Daoy (cell line): Measurements from ENCODE around the gene TFRC. TPM values are rescaled to one million over a fixed set of nuclear protein-coding genes. Genes with fewer than 3 reads are reported as not detected.
A peak's percentile ranks its signal among the peaks of the same experiment; 100 is the strongest.
"Not testable (repeated sequence)": the region's sequence is repeated elsewhere in the genome, so short reads cannot be mapped to it uniquely, and the experiment has no call there.

Experiments used
- DNase-seq: peaks from one replicate; pipeline ENCODE4 v3.0.0-alpha.2; 2015; ENCODE audit warnings: low read depth
- total RNA-seq: library from RNA; depleted of rRNA; stranded (reverse); fragments of >200 nt; shearing (Covaris generic); gene quantifications from 2 replicates; pipeline ENCODE4 v1.2.3, GENCODE V29; 2014

The TFRC gene
- total RNA-seq, 1 experiment from 2014 or later = 195 TPM

DNA sequence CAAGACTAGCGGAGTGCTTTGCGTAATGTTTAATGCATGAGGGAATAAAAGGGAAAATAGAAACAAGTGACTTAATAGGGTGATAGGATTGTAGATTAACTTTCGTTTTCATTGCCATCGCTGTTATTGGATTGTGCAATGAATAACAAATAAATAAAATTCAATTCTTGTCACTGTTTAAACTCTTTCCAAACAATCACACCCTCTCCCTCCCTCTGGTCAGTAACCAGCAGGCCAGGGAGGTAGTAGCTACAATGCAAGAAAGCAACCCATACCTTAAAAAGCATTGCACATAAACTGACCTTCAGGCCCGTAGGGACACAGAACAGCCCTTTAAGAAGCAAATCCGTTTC lies 705 bp upstream of the TFRC start:
- DNase-seq = no peak

DNA sequence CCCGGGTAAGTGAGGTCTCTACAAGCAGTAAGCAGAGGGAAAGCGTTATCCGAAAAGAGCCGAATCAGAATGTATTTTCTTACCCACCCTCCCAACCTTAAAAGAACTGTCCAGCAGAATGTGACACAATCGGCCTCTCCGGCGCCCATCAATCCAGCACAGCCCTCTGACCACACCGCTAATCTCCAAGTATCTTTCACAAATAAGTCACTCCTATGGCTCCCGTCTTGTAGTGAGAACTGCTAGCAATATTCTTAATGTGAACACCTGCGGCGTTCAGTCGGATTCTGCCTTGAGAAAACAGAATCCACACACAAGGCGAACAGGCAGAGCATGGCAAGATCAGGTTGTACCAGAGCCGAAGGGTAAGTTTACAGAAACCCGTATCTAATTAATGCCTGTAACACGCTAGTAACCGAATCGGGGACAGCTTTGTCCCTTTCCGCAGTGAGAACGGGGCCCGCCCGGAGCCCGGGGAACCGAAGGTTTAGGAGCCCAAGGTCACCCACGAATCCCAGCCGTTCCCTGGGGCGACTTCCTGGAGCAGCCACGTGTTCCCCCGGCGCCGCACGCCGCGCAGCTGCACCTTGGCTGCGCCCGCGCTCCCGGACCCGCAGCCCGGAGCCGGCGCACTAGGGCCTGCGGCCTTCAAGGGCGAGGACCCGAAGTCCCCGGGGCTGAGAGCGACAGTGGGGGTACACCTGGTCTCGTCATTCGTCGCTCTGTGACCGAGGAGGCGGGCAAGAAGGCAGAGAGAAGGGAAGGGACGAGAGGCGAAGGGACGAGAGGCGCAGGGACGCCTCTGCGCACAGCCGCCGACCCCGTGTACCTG lies 672 bp downstream of the TFRC start:
- peak; percentile 78 for DNase-seq

DNA sequence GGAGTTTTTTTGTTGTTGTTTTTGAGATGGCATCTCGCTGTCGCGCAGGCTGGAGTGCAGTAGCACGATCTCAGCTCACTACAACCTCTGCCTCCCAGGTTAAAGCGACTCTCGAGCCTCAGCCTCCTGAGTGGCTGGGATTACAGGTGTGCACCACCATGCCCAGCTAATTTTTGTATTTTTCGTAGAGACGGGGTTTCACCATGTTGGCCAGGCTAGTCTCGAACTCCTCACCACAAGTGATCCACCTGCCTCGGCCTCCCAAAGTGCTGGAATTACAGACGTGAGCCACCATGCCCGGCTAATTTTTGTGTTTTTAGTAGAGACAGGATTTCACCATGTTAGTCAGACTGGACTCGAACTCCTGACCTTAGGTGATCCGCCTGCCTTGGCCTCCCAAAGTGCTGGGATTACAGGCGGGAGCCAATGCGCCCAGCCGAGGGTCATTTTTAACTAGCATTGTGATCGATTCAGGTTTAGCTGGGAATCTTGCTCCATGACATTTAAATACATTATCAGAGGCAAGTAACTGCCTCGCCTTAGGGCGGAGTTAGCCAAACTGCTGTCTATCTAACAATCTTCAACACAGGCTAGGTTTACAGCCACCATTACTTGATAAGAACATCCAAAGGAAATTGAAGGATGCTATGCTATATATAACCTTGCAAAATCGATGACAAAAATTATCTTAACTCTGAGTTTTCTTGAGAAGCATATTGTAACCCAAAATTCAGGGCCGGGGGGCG lies 1.6 kb downstream of the TFRC start:
- not testable (repeated sequence) for DNase-seq

DNA sequence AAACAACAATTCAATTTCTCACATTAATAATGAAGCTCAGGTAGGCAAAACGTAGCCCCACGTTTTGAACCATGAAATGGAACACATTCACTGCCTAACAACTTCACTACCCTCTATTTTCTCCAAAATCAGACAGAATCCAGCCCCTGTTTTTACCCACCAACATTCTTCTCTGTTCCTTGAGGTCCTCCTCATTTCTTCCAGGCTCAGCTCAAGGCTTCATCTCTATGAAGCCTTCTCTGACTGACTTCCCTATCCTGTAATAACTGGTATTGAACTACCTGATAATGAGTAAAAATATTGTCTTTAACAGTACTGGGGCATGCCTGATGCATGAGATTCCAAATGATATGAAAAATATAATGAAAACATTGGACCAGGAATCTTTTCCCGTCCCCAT lies 2.2 kb downstream of the TFRC start:
- DNase-seq = no peak

DNA sequence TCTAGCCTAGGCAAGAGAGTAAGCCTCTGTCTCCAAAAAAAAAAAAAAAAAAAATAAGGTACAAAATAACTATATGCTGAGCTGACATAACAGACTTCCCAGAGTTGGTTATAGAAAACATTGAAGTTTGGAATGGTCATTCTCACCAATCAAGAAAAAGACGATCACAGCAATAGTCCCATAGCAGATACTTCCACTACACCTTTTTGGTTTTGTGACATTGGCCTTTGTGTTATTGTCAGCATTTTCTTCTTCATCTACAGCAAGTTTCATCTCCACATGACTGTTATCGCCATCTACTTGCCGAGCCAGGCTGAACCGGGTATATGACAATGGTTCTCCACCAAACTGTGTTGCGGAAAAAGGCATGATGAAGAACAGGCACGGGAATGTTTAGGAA lies 6.9 kb downstream of the TFRC start:
- no peak for DNase-seq

DNA sequence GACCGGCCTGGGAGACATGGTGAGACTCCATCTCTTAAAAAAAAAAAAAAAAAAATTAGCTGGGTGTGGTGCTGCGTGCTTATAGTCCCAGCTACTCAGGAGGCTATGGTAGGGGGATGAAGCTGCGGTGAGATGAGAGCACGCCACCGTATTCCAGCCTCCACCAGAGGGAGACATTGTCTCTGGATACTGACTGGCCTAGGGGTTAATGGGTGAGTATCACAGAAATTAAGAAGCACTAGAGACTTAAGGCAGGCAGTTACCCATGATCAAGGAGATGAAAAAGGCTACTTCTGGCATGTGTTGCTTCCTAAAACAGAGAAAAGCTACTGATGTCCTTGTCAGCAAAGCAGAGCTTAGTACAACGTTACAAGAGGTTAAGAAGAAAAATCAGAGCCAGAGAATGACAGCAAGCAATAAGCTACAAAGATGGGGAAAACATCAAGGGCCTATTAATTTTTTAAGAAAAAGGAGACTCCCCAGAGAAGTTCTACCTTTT lies 8.6 kb downstream of the TFRC start:
- peak; percentile 56 for DNase-seq

DNA sequence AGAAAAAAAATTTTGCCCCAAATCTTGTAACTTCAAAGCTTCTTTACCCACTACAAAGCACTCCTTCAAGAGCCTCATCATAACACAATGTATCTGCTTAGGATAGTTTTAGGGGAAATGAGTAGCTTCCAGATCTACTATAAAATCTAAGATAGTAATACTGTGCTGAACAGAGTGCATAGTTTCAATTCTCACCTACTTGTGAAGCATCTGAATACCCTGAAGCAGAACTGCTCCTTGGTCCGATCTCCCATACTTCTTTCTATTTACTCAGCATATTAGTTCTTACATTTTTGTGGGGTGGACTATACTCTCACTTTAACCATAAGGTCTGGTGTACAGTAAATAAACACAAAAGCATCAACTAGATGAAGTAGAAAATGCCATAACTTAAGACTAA lies 9.6 kb downstream of the TFRC start:
- no peak for DNase-seq

DNA sequence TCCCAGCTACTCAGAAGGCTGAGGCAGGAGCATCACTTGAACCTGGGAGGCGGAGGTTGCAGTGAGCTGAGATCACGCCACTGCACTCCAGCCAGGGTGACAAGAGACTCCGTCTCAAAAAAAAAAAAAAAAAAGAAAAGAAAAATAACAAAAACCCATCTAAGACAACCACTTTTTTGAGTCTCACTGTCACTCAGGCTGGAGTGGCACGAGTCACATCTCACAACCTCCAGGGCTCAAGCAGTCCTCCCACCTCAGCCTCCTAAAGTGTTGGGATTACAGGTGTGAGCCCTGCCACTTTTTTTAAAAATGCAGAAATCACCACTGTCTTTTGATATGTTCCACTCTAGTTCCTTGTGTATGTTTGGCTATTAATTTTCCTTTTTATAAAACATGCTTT lies 13.1 kb downstream of the TFRC start:
- DNase-seq = not testable (repeated sequence)

DNA sequence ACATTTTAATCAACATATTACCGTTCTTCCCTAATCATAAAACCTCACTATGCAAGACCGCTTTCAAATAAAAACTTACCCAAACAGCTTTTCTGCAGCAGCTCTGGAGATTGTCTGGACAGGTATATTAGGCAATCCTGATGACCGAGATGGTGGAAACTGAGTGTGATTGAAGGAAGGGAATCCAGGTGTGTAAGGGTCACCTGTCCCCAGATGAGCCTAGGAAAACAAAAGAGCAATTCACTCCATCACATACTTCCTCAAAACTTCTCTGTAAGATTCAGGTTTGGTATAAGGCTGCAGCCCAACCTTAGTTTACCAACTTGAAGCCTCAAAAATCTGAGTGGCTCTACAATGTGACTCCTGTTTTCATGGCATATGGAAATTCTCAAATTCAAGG lies 14.5 kb downstream of the TFRC start:
- DNase-seq = no peak

DNA sequence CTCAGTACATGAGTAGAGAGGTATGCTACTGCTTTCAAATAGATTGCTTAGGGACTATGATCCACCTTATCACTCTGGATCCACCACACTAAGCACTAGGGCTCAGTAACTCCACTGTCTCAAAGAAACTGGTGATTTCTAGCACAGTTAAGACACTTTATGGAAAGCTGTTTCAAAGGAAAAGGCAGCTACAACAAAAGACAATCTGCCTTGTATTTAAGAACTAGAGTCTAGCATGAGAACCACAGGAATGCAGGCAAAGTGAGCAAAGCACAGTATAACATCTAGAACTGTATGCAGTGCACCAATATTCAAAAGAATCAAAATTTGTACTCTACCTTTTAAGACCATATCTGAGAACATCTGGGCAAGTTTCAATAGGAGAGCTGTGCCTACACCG lies 17.9 kb downstream of the TFRC start:
- no peak for DNase-seq

DNA sequence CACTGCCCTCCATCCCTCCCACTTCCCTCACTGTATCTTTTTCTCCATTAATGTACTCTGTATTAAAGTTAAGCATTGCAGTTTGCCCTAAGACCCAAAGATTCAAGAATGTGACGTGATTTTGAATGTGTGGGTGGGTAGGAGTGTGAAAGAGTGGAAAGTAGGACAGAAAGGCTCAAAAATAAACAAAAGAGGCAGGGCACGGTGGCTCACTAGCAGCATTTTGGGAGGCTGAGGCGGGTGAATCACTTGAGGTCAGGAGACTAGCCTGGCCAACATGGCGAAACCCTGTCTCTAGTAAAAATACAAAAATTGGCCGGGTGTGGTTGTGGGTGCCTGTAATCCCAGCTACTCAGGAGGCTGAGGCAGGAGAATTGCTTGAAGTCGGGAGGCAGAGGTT lies 18.4 kb downstream of the TFRC start:
- no peak for DNase-seq

DNA sequence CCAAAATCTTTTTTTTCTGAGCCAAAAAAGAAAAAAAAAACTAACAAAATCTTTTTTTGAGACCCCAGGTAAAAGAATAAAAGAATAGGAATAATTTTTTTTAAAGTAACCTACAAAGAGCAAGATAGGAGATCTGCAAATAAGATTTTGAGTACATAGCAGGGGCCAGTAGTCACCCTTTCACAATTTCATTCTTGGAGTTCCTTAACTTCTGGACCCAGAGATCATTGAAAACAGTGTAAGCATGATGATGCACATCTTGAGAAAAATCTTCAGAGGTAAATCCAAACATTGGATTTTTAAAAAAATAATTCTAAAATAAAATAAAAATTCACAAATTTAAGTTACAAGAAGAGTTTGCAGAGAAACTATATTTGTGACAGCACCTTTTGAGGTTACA lies 18.8 kb downstream of the TFRC start:
- no peak for DNase-seq

DNA sequence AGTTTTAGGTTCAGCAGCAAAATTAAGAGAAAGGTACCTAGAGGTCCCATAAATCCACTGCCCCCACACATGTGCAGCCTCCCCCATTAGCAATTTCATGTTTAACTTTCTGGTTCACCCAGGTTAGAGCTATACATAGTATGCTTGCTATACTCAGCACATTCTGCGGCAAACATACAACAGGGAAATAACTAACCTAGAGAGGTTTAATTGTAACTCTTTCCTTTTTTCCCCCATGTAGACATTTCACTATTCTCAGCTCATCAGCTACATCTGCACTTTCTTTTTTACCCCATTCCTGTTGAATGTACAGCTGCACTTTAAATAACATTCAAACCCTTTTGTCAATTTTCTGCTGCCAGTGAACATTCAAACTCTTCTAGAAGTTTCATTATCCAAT lies 21.1 kb downstream of the TFRC start:
- no peak for DNase-seq

DNA sequence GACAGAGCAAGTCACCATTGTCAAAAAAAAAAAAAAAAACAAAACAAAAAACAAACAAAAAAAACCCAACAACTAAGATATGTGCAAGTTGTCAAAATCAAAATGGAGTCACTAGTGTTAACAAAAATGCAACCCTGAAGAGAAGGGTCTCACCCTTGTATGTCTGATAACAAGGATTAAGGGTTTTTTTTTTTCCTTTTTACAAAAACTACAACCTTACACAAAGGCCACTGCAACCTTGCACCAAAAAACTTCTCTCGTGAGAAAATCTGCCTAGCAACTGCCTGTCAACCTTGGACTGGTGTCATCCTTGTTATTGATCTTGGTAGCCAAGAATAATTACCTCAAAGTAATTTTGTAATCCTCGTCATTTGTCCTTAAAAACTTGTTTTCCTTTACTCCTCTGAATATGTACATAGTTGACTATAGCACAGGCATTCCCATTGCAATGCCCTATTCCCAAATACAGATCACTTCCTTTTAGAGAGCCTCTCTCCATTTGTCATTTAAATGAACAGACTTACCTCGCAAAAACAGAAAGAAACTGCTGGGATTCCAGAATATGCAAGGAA lies 24.0 kb downstream of the TFRC start:
- no peak for DNase-seq

DNA sequence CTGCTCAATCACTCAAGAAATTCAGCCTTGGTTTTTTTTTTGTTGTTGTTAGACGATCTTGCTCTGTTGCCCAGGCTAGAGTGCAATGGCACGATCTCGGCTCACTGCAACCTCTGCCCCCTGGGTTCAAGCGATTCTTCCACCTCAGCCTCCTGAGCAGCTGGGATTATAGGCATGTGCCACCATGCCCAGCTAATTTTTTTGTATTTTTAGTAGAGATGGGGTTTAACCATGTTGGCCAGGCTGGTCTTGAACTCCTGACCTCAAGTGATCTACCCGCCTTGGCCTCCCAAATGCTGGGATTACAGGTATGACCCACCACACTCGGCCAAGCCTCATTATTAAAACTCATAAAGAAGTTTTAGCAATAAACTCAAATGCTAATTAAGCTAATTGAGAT lies 25.5 kb downstream of the TFRC start:
- DNase-seq = not testable (repeated sequence)

DNA sequence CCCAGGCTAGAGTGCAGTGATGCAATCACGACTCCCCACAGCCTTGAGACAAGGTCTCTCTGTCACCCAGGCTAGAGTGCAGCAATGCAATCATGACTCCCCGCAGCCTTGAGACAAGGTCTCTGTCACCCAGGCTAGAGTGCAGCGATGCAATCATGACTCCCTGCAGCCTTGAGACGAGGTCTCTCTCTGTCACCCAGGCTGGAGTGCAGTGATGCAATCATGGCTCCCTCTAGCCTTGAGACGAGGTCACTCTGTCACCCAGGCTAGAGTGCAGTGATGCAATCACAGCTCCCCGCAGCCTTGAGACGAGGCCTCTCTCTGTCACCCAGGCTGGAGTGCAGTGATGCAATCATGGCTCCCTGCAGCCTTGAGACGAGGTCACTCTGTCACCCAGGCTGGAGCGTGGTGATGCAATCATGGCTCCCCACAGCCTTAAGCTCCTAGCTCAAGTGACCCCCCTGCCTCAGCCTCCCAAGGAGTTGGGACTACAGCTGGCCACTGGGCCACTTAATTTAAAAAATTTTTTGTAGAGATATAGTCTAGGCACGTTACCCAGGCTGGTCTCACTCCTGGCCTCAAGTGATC lies 26.1 kb downstream of the TFRC start:
- DNase-seq = no peak

DNA sequence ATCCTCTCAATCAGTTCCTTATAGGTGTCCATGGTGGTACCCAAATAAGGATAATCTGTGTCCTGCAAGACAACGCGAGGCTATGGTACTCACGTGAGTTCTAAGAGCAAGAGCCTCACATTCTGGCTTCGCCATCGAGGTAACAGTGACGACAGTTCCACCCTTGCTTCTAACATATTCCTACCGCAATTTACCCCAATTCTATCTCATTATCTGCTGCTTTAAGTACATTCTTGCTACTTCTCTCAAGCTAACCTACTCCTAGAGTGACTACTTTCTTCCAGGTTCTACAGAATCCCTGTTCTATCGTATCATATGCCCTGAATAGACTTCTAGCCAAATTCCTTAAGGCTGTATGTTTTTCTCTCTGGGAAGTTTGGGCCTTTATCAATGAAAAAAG lies 26.6 kb downstream of the TFRC start:
- no peak for DNase-seq

DNA sequence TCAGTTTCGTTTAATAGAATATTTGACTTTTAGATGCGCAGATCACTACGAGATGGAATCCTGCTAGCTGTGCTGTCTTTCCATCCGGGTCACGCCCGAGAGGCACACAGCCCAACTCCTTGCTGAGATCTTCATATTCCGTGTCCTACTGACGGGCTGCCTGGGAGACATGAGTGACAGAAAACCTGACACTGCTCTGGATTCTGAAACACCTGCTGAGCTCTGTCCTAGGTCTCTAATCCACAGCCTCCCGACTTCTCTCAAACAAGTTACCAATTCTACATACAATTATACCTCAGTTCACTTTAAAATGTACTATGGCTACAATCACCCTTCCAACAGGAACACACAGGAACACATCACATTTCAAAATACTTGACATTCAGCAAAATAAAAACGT lies 27.2 kb downstream of the TFRC start:
- no peak for DNase-seq

DNA sequence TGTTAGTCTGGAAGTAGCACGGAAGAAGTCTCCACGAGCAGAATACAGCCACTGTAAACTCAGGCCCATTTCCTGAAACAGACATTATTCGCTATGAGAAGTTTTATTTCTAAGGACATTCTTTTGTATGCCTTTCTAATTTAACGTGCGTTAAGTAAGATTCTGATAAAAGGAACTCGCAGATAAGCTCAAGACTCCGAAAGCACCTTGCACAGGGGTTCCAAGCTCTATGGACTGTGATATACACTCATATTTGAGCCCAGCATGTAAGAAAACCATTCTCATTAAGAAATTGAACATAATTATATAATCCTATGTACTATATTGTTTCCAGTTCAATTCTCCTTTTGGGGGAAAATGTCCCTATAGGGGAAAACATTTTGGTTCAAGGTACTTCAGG lies 28.4 kb downstream of the TFRC start:
- no peak for DNase-seq

DNA sequence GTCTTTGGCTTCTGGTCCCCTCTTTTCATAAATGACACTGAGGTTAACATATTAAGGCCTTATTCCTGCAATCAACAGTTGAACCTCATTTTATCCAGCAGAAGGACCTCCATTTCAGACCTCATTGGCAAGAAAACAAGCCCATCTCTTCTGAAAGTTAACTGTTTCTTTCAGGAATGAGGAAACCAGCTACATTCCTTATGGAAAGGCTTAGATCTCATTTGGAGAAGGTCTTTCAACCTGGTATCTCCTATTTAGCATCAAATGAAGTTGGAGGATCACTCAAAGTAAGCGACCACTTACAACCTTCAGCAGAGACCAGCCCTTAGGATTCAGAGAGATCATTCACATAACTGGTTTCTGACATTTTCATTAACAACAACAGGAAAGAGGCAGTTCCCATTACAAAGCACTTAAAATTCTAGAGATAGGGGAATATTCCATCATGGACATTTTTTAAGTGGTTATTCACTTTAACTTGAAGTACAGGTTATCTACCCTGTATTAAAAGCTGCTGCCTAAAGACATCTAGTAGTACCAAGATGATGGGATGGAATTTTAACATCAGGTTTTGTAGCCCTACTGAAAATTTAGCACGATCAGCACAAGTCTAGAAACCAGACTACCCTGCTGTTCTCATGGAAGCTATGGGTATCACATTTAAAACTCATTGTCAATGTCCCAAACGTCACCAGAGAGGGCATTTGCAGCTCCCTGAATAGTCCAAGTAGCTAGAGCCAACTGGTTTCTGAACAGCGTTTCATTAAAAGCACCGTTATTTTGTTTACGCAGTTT lies 30.4 kb downstream of the TFRC start:
- DNase-seq = no peak

DNA sequence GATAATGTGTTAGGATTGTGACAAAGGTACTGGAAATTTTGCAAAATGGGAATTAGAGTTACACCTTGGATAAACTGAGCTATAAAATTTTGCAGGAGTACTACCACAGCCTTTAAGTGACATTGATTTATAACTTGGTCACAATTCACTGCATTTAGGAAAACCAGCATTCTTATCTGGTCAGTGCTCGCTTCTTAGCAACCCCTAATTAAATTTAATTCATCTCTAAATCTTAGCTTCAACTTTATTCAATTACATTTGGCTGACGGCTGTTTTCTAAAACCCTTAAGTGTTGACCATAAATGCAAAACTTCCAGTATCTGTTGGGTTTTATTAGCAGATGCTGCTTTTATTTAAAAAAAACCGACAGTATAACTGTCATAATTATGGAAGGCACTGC lies 31.3 kb downstream of the TFRC start:
- no peak for DNase-seq

DNA sequence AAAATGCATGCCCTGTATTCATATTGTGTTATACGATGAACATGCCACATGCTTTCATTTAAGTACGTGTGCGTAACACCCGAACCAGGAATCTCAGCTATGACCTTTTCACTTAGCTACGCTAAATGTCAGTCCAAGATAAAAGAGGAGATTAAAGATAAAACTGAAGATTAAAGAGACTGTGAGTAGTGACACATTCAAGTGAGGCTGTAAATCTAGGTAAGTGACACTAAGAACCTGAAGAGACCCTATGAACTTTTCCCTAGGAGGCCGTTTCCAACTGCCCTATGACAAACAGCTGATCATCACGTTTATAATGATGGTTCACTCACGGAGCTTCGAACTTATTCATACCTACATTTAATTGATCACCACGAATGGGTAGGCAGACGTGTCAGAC lies 32.2 kb downstream of the TFRC start:
- DNase-seq = no peak
